GM13977 (cell line): ENCODE results near the gene DIPK1A.
"Not testable (repeated sequence)": the region's sequence is repeated elsewhere in the genome, so short reads cannot be mapped to it uniquely, and the experiment has no call there.

ENCODE experiments used
- DNase-seq: peaks from one replicate; pipeline ENCODE4 v3.0.0; 2012; ENCODE audit warnings: low spot score
- in situ Hi-C: fragments of 300-500 bp; cut with MboI; formaldehyde crosslinking; loops from one replicate; pipeline ENCODE4 v1.12.0; 2022; ENCODE audit warnings: low sequenced_read_pairs, low pct_unique_long_range_greater_than_20kb, mixed read lengths, inconsistent platforms; ENCODE audit not compliant: unreplicated experiment
- TF ChIP-seq, protein P1 (sequence below): IDR thresholded peaks from 2 replicates; pipeline ENCODE4 v1.5.1; 2012; ENCODE audit warnings: mild to moderate bottlenecking, control low read depth; ENCODE audit not compliant: insufficient read depth; ENCODE audit errors: extremely low read depth, missing control alignments

DIPK1A gene

DNA sequence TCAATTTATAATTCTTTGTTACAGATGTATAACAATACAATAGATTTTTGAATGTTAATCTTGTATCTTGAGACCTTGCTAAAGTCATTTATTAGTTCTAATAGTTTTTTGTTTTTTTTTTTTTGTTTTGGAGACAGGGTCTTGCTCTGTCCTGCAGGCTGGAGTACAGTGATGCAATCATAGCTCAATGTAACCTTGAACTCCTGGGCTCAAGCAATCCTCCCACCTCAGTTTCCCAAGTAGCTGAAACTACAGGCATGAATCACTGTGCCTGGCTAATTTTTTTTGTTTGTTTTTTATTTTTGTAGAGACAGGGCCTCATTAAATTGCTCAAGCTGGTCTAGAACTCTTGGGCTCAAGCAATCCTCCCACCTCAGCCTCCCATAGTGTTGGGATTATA, 26.2 kb upstream of the DIPK1A start:
- in situ Hi-C loops, result no loop called here
- TF ChIP-seq, protein P1, sequence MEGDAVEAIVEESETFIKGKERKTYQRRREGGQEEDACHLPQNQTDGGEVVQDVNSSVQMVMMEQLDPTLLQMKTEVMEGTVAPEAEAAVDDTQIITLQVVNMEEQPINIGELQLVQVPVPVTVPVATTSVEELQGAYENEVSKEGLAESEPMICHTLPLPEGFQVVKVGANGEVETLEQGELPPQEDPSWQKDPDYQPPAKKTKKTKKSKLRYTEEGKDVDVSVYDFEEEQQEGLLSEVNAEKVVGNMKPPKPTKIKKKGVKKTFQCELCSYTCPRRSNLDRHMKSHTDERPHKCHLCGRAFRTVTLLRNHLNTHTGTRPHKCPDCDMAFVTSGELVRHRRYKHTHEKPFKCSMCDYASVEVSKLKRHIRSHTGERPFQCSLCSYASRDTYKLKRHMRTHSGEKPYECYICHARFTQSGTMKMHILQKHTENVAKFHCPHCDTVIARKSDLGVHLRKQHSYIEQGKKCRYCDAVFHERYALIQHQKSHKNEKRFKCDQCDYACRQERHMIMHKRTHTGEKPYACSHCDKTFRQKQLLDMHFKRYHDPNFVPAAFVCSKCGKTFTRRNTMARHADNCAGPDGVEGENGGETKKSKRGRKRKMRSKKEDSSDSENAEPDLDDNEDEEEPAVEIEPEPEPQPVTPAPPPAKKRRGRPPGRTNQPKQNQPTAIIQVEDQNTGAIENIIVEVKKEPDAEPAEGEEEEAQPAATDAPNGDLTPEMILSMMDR, result no peak
- no peak for DNase-seq

DNA sequence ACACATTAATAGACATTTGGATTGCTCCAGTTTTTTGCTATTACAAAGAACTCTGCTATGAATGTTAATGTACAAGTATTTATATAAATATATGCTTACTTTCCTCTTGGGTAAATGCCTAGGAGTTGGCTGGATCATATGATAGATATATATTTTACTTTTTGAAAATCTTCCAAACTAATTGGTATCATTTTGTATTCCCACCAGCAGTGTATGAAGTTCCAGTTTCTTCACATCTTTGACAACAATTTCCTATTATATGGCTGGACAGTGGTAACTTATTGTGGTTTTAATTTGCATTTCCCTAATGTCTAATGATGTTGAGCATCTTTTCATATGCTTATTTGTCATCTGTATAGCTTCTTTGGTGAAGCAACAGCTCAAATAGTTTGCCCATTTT, 23.8 kb upstream of the DIPK1A start:
- DNase-seq, result no peak
- TF ChIP-seq, protein P1, result no peak
- in situ Hi-C loops, result no loop called here

DNA sequence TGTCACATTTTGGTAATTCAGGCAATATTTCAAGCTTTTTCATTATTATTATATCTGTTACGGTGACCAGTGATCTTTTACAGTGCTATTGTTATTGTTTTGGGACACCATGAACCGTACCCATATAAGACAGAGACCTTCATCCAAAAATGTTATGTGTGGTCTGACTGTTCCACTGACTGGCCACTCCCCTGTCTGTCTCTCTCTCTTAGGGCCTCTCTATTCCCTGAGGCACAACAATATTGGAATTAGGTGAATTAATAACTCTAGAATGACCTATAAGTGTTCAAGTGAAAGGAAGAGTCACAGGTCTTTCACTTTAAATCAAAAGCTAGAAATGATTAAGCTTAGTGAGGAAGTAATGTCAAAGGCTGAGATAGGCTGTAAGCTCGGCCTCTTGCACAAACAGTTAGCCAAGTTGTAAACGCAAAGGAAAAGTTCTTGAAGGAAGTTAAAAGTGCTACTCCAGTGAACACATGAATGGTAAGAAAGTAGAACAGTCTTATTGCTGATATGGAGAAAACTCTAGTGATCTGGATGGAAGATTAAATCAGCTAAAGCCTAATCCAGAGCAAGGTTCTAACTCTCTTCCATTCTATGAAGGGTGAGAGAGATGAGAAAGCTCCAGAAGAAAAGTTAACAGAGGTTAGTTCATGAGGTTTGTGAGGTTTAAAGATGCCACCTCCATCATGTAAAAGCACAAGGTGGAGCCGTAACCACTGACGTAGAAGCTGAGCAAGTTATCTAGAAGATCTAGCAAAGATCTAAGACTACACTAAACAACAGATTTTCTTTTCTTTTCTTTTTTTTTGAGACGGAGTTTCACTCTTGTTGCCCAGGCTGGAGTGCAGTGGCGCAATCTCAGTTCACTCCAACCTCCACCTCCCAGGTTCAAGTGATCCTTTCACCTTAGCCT, 19.7 kb upstream of the DIPK1A start:
- in situ Hi-C loops, result no loop called here
- TF ChIP-seq, protein P1, result no peak
- no peak for DNase-seq

DNA sequence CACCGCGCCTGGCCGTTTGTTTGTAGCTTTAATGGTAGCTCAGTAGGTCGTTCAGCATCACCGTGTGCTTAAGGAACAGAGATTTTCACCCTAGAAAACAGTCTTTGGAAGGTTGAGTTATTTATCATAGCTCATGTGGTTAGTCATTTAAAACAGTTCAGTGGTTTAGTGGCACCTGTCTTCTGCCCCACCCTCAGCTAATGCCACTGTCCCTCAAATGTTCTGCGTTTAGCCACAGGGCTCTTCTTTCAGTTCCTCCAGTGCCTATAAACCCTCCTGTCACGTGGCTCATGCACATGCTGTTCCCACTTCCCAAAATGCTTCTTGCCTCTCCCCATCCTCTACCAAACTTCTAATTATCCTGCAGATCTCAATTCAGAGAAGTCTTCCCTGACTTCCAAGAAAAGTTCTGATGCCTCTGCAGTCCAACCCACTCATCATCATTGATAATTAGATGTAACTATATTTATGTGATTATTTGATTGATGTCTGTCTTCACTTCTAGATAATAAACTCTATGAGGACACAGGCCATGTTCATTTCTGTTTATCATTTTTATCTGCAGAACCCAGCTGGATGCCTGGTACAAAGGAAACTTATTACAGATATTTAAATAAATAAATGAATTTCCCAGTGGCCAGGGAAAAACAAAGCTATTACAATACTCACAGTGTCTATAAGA, 14.4 kb upstream of the DIPK1A start:
- DNase-seq, result peak; percentile 46
- TF ChIP-seq, protein P1, result no peak
- in situ Hi-C loops, result no loop called here

DNA sequence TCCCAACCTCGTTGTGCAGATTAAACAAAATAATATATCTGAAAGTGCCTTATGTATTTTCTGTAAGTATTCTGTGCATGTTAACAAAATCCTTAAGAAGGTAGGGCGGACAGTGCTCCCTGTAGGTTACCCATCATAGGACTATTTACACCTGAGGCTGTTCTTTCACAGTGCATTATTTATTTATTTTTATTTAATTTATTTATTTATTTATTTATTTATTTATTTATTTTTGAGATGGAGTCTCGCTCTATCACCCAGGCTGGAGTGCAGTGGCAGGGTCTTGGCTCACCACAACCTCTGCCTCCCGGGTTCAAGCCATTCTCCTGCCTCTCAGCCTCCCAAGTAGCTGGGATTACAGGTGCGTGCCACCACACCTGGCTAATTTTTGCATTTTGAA, 12.8 kb upstream of the DIPK1A start:
- DNase-seq, in situ Hi-C loops: not testable (repeated sequence)

DNA sequence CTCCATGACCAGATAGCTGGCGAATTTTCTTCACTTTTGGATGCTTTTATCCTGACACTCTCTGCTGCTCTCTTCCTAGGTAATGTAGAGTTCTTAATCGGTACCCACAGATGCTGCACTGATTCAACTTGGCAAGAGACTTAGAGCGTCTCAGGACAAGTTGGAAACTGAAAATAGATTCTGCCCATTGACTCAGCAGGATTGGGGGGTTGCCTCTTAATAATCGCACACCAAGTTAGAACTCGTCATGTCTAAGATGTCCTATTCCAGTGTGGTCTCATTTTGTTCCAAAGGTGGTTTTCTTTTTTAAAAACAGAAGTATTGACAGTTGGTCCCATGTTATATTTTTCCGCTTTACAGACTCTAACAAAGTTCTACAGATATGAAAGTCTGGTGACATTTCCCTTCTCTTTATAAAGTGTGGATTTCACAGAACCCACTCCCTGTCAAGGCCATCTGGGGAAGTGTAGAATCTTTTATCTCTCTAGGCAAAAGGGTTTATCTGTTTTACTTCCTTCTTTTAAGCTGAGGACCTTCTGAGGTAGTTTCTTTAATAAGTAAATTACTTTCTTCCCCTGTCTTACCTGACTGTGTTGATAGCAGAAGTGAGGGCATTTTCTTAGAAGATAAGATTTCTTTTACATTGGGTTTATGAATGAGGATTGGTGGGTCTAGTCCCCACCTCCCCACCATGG, 12.1 kb upstream of the DIPK1A start:
- no peak for DNase-seq
- in situ Hi-C loops, result no loop called here
- TF ChIP-seq, protein P1, result no peak
